ENCODE results near the gene DNAH17.
"Not testable (repeated sequence)": the region's sequence is repeated elsewhere in the genome, so short reads cannot be mapped to it uniquely, and the experiment has no call there.

The DNAH17 gene

DNA sequence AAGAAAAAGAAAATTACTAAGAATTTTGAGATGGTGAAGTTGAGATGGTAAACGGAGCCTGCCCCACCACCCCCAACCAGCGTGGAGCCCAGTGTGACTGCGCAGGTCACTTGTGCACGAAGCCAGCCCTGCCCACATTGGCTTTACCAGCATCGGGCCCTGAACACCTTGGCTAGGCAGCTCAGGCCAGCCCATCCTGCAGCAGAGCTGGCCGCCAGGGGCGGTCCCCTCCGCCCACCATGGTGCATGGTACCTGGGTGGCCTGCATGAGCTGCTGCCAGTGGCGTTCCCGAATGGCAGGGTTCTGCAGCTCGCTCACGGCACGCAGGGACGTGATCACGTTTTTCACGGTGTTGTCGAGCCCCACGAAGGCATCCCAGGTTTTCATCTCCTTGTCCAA is 62.7 kb downstream of the DNAH17 start:
- no peaks in the 10 kb centered on the region for H3K27me3 ChIP-seq (ENCODE audit: control insufficient read depth, insufficient read depth, low read length)
- H3K27ac ChIP-seq (ENCODE audit: low read depth, low read length), result no peak overlapping the region
- peaks cover 6% of the 10 kb centered on the region for H3K9me3 ChIP-seq (ENCODE audit: control insufficient read depth, insufficient read depth, low read depth, low read length)
- no peaks in the 10 kb centered on the region for H3K4me1 ChIP-seq (ENCODE audit: control insufficient read depth, insufficient read depth, low read length)
- H3K36me3 ChIP-seq (ENCODE audit: control insufficient read depth, insufficient read depth, low read length), result no peaks in the 10 kb centered on the region
- H3K9ac ChIP-seq (ENCODE audit: low read length), result no peak overlapping the region
- no peak overlapping the region for H3K4me3 ChIP-seq (ENCODE audit: low read depth, low read length)

DNA sequence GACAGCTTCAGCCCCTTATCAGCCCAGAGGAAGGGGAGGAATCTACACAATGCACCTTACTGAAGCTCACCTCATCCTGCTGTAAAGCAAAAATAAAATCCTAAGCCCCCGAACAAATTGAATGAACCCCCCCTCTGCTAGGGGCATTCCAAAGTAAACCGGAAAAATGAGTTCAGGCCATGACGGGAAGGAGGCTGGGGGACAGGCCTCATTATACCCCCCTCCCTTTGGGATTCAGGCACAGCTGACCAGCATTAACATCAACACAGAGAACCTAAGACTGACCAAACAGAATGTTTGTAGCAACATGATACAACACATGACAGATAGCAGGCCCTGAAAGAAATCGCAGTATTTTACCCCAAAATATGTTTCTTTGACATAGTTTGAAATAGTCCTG is 64.2 kb downstream of the DNAH17 start:
- H3K4me1 ChIP-seq (ENCODE audit: control insufficient read depth, insufficient read depth, low read length), result no peaks in the 10 kb centered on the region
- H3K36me3 ChIP-seq (ENCODE audit: control insufficient read depth, insufficient read depth, low read length), result no peaks in the 10 kb centered on the region
- peaks cover 6% of the 10 kb centered on the region for H3K9me3 ChIP-seq (ENCODE audit: control insufficient read depth, insufficient read depth, low read depth, low read length)
- H3K4me3 ChIP-seq (ENCODE audit: low read depth, low read length), result no peak overlapping the region
- H3K27ac ChIP-seq (ENCODE audit: low read depth, low read length), result no peak overlapping the region
- H3K9ac ChIP-seq (ENCODE audit: low read length), result no peak overlapping the region
- H3K27me3 ChIP-seq (ENCODE audit: control insufficient read depth, insufficient read depth, low read length), result no peaks in the 10 kb centered on the region

DNA sequence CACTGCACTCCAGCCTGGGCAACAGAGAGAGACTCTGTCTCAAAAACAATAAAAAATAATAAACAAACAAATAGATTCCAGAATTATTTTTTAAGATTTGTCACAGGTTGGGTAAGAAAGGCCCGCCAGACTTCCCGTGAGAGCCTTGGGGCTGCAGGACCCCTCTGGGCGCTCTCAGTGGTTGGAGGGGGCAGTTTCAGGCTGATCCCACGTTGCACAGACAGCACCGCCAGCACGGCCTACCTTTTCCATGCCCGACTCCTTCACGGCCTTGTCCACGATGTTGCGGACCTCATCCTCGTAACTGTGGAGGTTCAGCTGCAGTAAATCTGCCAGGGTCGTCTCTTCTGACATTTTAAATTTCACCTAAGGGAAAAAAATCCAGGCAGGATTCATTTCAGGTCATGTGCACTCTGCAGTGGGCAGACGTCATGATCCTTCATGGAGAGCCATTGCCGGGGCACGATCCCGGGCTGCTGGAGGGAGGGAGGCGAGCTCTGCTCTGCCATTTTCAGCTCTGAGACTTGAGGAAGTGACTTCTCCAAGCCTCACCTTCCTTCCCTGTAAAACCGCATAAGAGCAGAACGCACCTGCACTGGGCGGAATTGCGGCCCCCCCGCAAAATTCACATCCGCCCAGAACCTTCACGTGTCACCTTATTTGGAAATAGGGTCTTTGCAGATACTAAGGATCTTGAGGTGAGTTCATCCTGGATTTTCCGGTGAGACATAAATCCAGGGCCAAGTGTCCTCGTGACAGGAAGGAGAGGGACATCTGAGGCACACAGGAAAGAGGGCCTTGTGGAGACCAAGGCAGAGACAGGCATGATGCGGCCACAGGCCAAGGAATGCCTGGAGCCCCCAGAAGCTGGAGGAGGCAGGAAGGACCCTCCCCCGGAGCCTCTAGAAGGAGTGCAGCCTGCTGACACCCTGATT is 66.8 kb downstream of the DNAH17 start:
- Histone ChIP-seq H3K9me3 (ENCODE audit: control insufficient read depth, insufficient read depth, low read depth, low read length) (peaks cover 6% of the 10 kb centered on the region), H3K27ac (ENCODE audit: low read depth, low read length) (no peak overlapping the region), H3K4me3 (ENCODE audit: low read depth, low read length) (no peak overlapping the region)

DNA sequence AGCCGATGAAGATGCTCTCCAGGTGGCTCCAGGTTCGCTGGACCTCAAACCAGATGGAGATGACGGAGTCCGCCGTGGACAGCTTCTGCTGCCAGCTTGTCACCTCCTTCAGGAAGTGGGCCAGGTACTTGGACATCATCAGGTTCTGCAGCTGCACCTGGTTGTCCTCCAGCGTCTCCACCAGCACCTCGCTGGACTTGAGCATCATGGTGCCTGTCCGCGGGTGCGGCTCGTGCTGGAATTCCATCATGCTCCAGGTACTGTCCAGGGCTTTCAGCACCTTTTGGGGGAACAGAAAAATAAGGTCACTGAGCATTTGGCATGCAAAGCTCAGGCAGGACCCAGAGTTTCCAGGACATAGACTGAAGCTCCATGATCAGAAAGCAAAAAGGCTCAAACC is 69.7 kb downstream of the DNAH17 start:
- Histone ChIP-seq H3K27ac (ENCODE audit: low read depth, low read length) (no peak overlapping the region), H3K4me1 (ENCODE audit: control insufficient read depth, insufficient read depth, low read length) (no peaks in the 10 kb centered on the region), H3K4me3 (ENCODE audit: low read depth, low read length) (no peak overlapping the region), H3K9ac (ENCODE audit: low read length) (no peak overlapping the region), H3K36me3 (ENCODE audit: control insufficient read depth, insufficient read depth, low read length) (no peaks in the 10 kb centered on the region), H3K9me3 (ENCODE audit: control insufficient read depth, insufficient read depth, low read depth, low read length) (peaks cover 6% of the 10 kb centered on the region), H3K27me3 (ENCODE audit: control insufficient read depth, insufficient read depth, low read length) (no peaks in the 10 kb centered on the region)

More for the DNA sequence above, 66.8 kb downstream of the DNAH17 start:
- H3K36me3 ChIP-seq (ENCODE audit: control insufficient read depth, insufficient read depth, low read length), result no peaks in the 10 kb centered on the region
- no peaks in the 10 kb centered on the region for H3K27me3 ChIP-seq (ENCODE audit: control insufficient read depth, insufficient read depth, low read length)
- no peaks in the 10 kb centered on the region for H3K4me1 ChIP-seq (ENCODE audit: control insufficient read depth, insufficient read depth, low read length)
- H3K9ac ChIP-seq (ENCODE audit: low read length), result no peak overlapping the region

DNA sequence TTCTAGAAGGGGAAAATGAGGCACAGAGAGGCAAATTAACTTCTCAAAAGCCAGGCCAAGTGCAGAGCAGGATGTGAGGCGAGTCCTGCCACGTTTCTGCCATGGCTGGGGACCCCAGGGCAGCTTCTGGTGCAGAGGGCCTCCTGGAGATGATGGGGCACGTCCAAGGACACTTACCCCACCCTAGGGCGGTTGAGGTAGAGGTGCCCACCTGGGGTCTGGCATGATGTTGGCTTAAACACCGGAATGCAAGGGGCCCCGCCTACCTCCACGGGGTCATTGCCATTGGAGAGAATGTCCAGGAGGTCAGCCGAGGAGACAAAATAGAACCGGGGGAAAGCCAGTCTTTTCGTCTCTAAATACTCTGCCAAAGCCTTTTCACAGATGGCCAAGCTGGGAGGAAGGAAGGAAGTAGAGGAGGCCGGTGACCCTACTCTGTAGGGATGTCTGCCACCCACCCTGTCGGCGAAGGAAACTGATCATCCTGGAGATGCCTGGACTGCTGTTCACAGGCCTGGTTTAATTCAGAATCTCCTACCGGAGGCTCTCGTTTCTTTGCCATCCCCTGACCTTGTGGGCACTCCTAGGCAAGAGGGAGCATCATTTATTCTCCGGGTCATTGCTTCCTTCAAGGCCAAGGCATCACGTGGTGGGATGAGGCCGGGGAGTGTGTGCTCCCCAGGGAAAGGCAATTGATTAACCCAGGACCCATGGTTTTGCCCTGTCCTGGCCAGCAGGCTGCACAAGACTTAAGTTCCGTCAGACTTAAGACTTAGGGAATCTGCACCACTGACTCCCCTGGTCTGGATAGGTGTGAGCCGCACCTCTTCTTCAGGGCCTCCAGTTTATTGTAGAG is 70.5 kb downstream of the DNAH17 start:
- Histone ChIP-seq H3K27ac (ENCODE audit: low read depth, low read length) (no peak overlapping the region), H3K4me1 (ENCODE audit: control insufficient read depth, insufficient read depth, low read length) (no peaks in the 10 kb centered on the region), H3K36me3 (ENCODE audit: control insufficient read depth, insufficient read depth, low read length) (no peaks in the 10 kb centered on the region), H3K9me3 (ENCODE audit: control insufficient read depth, insufficient read depth, low read depth, low read length) (no peaks in the 10 kb centered on the region), H3K4me3 (ENCODE audit: low read depth, low read length) (no peak overlapping the region), H3K9ac (ENCODE audit: low read length) (no peak overlapping the region), H3K27me3 (ENCODE audit: control insufficient read depth, insufficient read depth, low read length) (no peaks in the 10 kb centered on the region)

DNA sequence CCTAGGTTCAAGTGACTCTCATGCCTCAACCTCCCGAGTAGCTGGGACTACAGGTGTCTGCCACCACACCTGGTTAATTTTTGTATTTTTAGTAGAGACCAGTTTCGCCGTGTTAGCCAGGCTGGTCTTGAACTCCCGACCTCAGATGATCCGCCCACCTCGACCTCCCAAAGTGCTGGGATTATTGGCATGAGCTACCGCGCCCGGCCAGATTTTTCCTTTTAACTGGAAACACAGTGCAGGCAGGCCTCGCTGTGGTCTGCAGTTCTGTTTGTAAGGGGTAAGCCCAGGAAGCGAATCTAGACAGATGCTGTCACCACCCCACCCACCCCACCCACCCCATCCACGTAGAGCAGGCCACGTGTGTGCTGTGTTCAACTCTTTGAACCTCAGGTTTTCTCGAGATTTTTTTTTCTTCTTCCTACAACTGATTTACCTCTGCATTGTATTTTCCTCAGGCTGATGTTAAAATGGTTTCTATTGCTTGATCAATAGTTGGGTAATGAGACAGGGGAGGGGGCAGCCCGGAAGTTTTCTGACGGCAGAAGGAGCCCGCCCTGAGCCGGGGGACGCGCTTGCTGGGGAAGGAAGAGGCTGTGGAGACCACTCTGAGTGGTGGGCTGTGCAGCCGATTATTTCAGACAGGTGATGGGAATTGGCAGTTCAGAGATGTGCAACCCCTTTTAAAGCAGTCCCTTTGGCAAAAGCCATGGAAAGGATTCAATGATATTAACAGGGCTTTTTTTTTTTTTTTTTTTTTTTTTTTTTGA is 72.9 kb downstream of the DNAH17 start:
- Histone ChIP-seq H3K36me3 (ENCODE audit: control insufficient read depth, insufficient read depth, low read length) (no peaks in the 10 kb centered on the region), H3K9me3 (ENCODE audit: control insufficient read depth, insufficient read depth, low read depth, low read length) (no peaks in the 10 kb centered on the region), H3K4me3 (ENCODE audit: low read depth, low read length) (no peak overlapping the region), H3K9ac (ENCODE audit: low read length) (no peak overlapping the region), H3K27me3 (ENCODE audit: control insufficient read depth, insufficient read depth, low read length) (no peaks in the 10 kb centered on the region), H3K4me1 (ENCODE audit: control insufficient read depth, insufficient read depth, low read length) (no peaks in the 10 kb centered on the region), H3K27ac (ENCODE audit: low read depth, low read length) (no peak overlapping the region)

DNA sequence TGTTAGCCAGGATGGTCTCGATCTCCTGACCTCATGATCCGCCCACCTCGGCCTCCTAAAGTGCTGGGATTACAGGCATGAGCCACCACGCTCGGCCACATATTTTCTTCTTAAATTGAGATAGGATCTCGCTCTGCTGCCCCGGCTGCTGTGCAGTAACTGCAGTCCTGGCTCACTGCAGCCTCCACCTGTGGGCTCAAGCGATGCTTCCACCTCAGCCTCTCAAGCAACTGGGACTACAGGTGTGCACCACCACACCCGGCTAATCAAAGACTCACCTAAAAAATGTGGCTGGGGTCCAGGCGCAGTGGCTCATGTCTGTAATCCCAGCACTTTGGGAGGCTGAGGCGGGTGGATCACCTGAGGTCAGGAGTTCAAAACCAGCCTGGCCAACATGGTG is 73.8 kb downstream of the DNAH17 start:
- H3K9me3 ChIP-seq (ENCODE audit: control insufficient read depth, insufficient read depth, low read depth, low read length); H3K4me1 ChIP-seq (ENCODE audit: control insufficient read depth, insufficient read depth, low read length); H3K27me3 ChIP-seq (ENCODE audit: control insufficient read depth, insufficient read depth, low read length); H3K36me3 ChIP-seq (ENCODE audit: control insufficient read depth, insufficient read depth, low read length); H3K27ac ChIP-seq (ENCODE audit: low read depth, low read length); H3K9ac ChIP-seq (ENCODE audit: low read length); H3K4me3 ChIP-seq (ENCODE audit: low read depth, low read length): not testable (repeated sequence)

DNA sequence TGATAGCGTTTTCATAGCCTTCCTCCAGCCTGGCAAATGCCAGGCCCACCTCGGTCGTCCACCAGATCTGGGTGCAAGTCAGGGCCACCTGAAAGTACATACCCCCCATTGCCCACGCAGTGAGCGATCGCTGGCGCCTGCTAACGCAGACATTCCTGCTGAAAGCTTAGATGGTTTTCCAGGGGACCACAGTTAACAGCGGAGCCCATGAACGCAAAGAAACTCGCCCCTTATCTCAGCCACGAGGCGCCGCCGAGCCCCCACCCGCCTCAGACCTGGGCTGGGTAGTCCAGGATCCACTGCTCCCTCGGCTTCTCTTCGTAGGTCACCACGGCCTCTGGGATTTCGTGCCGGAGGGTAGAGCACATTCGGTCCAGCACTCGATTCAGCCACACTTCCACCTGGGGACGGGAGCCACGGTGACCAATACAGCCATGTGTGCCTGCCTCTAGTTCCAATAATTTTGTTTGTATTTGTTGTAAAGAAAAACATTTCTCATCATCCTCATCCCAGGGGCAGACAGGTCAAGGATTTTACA is 74.5 kb downstream of the DNAH17 start:
- Histone ChIP-seq H3K36me3 (ENCODE audit: control insufficient read depth, insufficient read depth, low read length) (no peaks in the 10 kb centered on the region), H3K4me1 (ENCODE audit: control insufficient read depth, insufficient read depth, low read length) (peaks cover 13% of the 10 kb centered on the region), H3K27ac (ENCODE audit: low read depth, low read length) (no peak overlapping the region), H3K27me3 (ENCODE audit: control insufficient read depth, insufficient read depth, low read length) (no peaks in the 10 kb centered on the region), H3K9me3 (ENCODE audit: control insufficient read depth, insufficient read depth, low read depth, low read length) (no peaks in the 10 kb centered on the region), H3K9ac (ENCODE audit: low read length) (no peak overlapping the region), H3K4me3 (ENCODE audit: low read depth, low read length) (no peak overlapping the region)

DNA sequence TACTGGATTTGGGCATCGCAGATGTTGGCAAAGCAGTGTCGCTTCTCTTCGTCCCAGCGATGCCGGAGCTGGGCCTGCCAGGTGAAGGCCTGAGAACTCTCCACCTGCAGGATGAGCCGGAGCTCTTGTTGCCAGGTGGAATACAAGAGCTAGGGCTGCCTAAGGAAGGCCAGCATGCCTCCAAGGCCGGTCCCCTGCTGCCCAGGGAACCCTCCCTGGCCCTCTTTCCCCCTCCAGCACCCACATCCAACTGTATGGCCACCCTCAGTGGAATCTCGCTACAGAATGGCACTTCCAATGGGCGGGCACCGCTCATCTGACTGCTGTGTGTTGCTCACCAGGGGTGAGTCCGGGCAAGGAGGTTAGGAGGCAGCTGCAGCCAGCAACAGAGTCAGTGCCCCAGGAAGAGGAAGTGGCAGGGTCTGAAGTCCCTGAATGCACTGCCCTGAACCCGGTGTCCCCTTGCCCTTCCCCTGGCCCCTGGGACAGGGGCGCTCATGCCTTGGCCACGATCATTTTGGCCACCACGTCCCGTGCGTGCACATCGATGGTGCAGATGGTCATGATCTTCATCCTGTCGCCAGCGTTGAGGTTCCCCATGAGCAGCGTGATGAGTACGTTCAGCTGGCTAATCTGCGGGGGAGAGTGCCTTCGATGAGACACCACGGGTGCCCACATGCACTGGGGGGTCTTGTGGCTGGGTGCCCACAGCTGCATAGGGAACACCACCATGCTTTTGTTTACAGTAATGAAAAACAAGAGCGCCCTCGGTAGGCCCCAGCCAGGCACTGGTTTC is 75.8 kb downstream of the DNAH17 start:
- Histone ChIP-seq H3K36me3 (ENCODE audit: control insufficient read depth, insufficient read depth, low read length) (no peaks in the 10 kb centered on the region), H3K9me3 (ENCODE audit: control insufficient read depth, insufficient read depth, low read depth, low read length) (no peaks in the 10 kb centered on the region), H3K27me3 (ENCODE audit: control insufficient read depth, insufficient read depth, low read length) (no peaks in the 10 kb centered on the region), H3K9ac (ENCODE audit: low read length) (no peak overlapping the region), H3K27ac (ENCODE audit: low read depth, low read length) (no peak overlapping the region), H3K4me1 (ENCODE audit: control insufficient read depth, insufficient read depth, low read length) (peaks cover 13% of the 10 kb centered on the region), H3K4me3 (ENCODE audit: low read depth, low read length) (no peak overlapping the region)

DNA sequence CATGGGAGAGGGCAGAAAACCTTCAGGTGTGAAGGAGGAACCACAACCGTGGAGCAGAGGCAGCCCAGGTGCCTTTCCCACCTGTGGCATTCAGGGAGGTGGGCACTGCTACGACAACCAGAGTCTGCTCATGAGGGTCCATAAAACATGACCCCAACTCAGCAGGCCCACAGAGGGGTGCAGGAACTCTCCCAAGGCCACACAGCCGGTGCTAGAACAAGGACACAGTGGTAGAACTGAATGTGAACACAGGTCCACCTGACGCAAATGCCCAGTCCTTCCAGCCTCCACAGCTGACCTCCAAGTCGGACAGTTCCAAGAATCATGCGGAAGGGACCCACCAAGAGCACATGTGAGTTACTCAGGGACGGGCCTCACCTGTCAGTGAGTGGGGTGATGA is 76.4 kb downstream of the DNAH17 start:
- no peaks in the 10 kb centered on the region for H3K36me3 ChIP-seq (ENCODE audit: control insufficient read depth, insufficient read depth, low read length)
- H3K27ac ChIP-seq (ENCODE audit: low read depth, low read length), result no peak overlapping the region
- H3K9me3 ChIP-seq (ENCODE audit: control insufficient read depth, insufficient read depth, low read depth, low read length), result no peaks in the 10 kb centered on the region
- H3K4me3 ChIP-seq (ENCODE audit: low read depth, low read length), result no peak overlapping the region
- no peak overlapping the region for H3K9ac ChIP-seq (ENCODE audit: low read length)
- peaks cover 13% of the 10 kb centered on the region for H3K4me1 ChIP-seq (ENCODE audit: control insufficient read depth, insufficient read depth, low read length)
- H3K27me3 ChIP-seq (ENCODE audit: control insufficient read depth, insufficient read depth, low read length), result no peaks in the 10 kb centered on the region

Data from HUES6 (cell line).